Epithelial cell of esophagus (primary cell): ENCODE results near the gene ACBD7.
A peak's percentile ranks its signal among the peaks of the same experiment; 100 is the strongest.

ENCODE experiments used
- DNase-seq: peaks from one replicate; pipeline ENCODE4 v3.0.0; 2010; ENCODE audit warnings: low read depth
- H3K4me3 ChIP-seq: 2 replicates; pipeline ENCODE4 v1.5.1; 2011; ENCODE audit warnings: mild to moderate bottlenecking, low read length, control low read depth
- TF ChIP-seq, protein P1 (sequence below): IDR thresholded peaks from 2 replicates; pipeline ENCODE4 v1.5.1; 2011; ENCODE audit warnings: low read depth, mild to moderate bottlenecking, low read length, control low read depth, inconsistent platforms; ENCODE audit not compliant: insufficient read depth; ENCODE audit errors: missing control alignments

The ACBD7 gene

DNA sequence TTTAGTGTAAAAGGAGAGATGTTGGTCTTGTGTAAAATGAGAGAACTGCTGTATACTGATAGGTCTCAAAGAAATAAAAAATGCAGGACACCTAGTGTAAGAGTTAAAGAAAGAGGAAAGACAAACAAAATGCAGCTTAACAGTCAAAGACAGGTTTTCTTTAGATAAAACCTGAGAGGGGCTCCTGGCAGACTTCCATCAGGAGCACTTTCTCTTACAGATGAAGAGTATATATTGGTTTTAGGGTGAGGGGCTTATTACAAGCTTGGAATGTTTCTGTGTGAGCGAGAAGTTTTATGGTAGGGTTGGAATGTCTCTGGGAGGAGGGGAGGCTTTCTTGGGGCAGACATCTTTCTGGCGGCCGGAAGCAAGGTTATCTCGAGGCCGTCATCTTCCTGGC lies 16.2 kb downstream of the ACBD7 start:
- TF ChIP-seq, protein P1, sequence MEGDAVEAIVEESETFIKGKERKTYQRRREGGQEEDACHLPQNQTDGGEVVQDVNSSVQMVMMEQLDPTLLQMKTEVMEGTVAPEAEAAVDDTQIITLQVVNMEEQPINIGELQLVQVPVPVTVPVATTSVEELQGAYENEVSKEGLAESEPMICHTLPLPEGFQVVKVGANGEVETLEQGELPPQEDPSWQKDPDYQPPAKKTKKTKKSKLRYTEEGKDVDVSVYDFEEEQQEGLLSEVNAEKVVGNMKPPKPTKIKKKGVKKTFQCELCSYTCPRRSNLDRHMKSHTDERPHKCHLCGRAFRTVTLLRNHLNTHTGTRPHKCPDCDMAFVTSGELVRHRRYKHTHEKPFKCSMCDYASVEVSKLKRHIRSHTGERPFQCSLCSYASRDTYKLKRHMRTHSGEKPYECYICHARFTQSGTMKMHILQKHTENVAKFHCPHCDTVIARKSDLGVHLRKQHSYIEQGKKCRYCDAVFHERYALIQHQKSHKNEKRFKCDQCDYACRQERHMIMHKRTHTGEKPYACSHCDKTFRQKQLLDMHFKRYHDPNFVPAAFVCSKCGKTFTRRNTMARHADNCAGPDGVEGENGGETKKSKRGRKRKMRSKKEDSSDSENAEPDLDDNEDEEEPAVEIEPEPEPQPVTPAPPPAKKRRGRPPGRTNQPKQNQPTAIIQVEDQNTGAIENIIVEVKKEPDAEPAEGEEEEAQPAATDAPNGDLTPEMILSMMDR: no peak
- no peak for DNase-seq
- H3K4me3 ChIP-seq: no peak overlapping the region

DNA sequence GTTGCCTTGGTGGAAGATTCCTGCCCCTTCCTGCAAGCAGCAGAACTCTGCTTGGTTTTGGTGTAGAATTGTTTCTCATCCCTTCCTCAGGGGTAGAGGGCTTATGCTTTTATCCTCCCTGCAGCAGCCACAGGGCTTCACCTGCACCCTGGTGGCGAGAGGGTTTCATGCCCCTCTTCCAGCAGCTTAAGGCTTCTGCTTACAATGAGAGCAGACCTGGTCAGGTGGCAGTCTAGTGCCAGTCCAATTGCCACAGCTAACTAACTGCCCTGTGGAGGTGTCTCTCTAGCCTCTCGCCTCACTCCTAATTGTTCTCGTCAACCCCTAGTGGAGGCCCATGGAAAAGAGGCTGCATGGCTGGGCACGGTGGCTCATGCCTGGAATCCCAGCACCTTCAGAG lies 19.3 kb downstream of the ACBD7 start:
- TF ChIP-seq, protein P1: no peak
- H3K4me3 ChIP-seq: no peak overlapping the region

DNA sequence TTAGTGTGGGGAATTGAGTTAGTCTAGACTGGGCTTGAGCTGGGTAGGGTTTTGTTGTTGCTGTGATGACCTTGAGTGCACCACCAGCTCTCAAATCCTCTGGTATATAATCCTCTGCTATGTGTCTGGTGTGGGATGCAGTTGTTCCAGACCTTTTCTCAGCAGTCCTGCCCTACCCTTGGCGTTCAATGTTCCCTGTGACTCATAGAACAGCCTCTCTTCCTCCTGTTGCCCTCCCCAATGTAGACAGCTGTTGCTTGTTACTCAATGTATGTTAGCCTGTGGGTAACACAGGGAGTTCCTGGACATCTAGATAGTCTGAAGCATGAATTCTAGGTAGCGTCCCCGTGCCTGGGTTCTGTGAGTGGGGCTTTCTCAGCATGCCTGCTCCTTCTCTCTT lies 19.8 kb downstream of the ACBD7 start:
- TF ChIP-seq, protein P1: no peak
- no peak overlapping the region for H3K4me3 ChIP-seq
- peak; percentile 76 for DNase-seq

More for the DNA sequence above, 19.3 kb downstream of the ACBD7 start:
- DNase-seq: no peak

- H3K4me3 ChIP-seq: no peak overlapping the region
- DNase-seq: no peak
- TF ChIP-seq, protein P1: no peak
These were observed 21.4 kb downstream of the ACBD7 start for GRCh38 chr10:15067154-15067553.

GRCh38 chr10:15060638-15061037 lies 27.9 kb downstream of the ACBD7 start:
- H3K4me3 ChIP-seq: no peak overlapping the region
- TF ChIP-seq, protein P1: no peak

DNA sequence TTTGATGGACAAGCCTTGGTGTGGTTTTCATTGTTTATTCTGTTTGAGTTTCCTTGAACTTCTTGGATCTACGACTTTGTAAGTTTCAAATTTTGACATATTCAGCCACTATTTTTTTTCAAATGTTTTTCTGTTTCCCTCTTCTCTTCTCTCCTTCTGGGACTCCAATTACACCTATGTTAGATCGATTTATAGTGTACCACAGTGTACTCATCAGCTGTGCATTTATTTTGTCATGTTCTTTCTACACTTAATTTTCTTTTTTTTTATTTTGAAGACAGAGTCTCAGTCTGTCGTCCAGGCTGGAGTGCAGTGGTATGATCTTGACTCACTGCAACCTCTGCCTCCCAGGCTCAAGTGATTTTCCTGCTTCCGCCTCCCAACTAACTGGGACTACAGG lies 28.7 kb downstream of the ACBD7 start:
- TF ChIP-seq, protein P1: no peak
- H3K4me3 ChIP-seq: no peak overlapping the region
- no peak for DNase-seq

More at GRCh38 chr10:15060638-15061037, 27.9 kb downstream of the ACBD7 start:
- no peak for DNase-seq

DNA sequence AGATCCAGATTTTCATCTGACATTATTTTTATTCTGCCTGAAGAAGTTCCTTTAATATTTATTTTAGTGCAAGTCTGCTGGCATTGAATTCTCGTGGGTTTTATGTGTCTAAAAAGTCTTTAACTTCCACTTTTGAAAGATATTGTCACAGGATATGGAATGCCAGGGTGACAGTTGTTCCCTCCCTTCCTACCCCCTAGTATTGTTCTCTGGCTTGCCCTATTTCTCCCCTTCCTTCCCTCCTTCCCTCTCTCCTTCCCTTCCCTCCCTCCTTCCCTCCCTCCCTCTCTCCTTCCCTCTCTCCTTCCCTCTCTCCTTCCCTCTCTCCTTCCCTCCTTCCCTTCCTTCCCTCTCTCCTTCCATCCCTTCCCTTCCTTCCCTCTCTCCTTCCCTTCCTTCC lies 29.9 kb downstream of the ACBD7 start:
- H3K4me3 ChIP-seq: no peak overlapping the region
- TF ChIP-seq, protein P1: no peak
- DNase-seq: no peak
